ENCODE measurements around the gene SESN2. TPM values are rescaled to one million over a fixed set of nuclear protein-coding genes. Genes with fewer than 3 reads are reported as not detected.

The SESN2 gene
- total and polyA plus RNA-seq, 10 of the 15 experiments (the other 5 are each of a cell fraction or from before 2014, with no cell fraction given), result 1.5 to 40.9 (median 17.8) TPM

GRCh38 chr1:28272215-28272852 lies 13.0 kb downstream of the SESN2 start (continued):
- TF ChIP-seq, protein P1, sequence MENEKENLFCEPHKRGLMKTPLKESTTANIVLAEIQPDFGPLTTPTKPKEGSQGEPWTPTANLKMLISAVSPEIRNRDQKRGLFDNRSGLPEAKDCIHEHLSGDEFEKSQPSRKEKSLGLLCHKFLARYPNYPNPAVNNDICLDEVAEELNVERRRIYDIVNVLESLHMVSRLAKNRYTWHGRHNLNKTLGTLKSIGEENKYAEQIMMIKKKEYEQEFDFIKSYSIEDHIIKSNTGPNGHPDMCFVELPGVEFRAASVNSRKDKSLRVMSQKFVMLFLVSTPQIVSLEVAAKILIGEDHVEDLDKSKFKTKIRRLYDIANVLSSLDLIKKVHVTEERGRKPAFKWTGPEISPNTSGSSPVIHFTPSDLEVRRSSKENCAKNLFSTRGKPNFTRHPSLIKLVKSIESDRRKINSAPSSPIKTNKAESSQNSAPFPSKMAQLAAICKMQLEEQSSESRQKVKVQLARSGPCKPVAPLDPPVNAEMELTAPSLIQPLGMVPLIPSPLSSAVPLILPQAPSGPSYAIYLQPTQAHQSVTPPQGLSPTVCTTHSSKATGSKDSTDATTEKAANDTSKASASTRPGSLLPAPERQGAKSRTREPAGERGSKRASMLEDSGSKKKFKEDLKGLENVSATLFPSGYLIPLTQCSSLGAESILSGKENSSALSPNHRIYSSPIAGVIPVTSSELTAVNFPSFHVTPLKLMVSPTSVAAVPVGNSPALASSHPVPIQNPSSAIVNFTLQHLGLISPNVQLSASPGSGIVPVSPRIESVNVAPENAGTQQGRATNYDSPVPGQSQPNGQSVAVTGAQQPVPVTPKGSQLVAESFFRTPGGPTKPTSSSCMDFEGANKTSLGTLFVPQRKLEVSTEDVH (IDR thresholded peaks at IDR 0.05; ENCODE audit: low read depth, partially characterized antibody), result no peak
- TF ChIP-seq NR2C1 (IDR thresholded peaks at IDR 0.05), result no peak

DNA sequence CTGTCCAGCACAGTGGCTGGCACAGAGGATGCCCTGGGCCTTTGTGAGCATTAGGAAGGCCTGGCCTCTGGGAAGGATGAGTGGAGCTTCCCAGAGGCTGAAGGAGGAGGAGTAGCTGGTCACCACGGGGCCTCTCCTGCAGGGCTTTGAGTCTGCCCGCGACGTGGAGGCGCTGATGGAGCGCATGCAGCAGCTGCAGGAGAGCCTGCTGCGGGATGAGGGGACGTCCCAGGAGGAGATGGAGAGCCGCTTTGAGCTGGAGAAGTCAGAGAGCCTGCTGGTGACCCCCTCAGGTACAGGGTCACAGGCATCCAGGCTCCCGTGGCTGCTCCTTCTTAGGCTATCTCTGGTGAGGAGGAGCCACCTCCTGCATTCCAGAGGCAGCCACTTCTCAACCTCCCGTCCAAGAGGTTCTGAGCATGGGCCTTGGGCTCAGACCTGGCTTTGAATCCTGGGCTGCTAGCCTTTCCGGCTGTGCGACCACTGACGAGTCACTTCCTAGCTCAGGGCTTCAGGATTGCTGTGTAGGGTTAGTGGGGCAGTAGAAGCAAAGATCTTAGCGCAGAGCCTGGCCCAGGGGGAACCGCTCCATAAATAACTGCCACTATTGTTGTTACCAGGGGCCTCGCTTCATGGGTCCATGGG lies 14.0 kb downstream of the SESN2 start:
- RAD21 ChIA-PET (ENCODE audit: unreplicated experiment), result no interaction called here
- POLR2A ChIA-PET, result no interaction called here

More for the DNA sequence above, 14.0 kb downstream of the SESN2 start:
- no peaks in the 10 kb centered on the region; the same call in 1 of the 2 replicates for H3K79me2 ChIP-seq (ENCODE audit: control insufficient read depth, insufficient read depth, low read length)
- FAIRE-seq (no peak), DNase-seq (ENCODE audit: low read depth, low spot score) (no peak), ATAC-seq (no peak)
- BruUV-seq (replicated peaks), result no TSS peak
- H3K4me2 ChIP-seq (ENCODE audit: control insufficient read depth, insufficient read depth), result no peak overlapping the region
- 94% methylated on average over 16 of the region's 17 CpGs for WGBS (ENCODE audit: insufficient coverage, insufficient replicate concordance, low lambda C conversion rate, missing lambda C conversion rate)
- ChIA-PET CTCF (interaction anchor here (0.5 kb wide), 1 partner anchor 23 kb away, joined by 3 read pairs; no protein-coding TSS in a partner anchor), SMC1A (ENCODE audit: uncharacterized antibody, unreplicated experiment) (interaction anchor here (1.1 kb wide), 1 partner anchor 14 kb away, joined by 3 read pairs; no protein-coding TSS in a partner anchor)
- TF ChIP-seq SP1 (IDR thresholded peaks at IDR 0.05; ENCODE audit: low read depth, low read length) (no peak), SUZ12 (IDR thresholded peaks at IDR 0.05; ENCODE audit: unreplicated experiment) (no peak)
- H3K4me3 ChIP-seq, result no peak overlapping the region
- intact Hi-C loops (cut with micrococcal nuclease; ENCODE audit: unreplicated experiment) (no loop called here), in situ Hi-C loops (cut with MboI) (no loop called here)
- no peak overlapping the region for H3K27ac ChIP-seq (ENCODE audit: control insufficient read depth, insufficient read depth)
- H3K36me3 ChIP-seq (ENCODE audit: control insufficient read depth in 2 of 2, insufficient read depth in 2 of 2, low read length in 1 of 2), result peaks cover 11% of the 10 kb centered on the region in 2 experiments; a peak in 3 of 4 replicates
- H3K4me1 ChIP-seq (ENCODE audit: control insufficient read depth, insufficient read depth, low read length), result no peaks in the 10 kb centered on the region
- H3K9ac ChIP-seq (ENCODE audit: control insufficient read depth, insufficient read depth, low read length), result no peak overlapping the region
- no peaks in the 10 kb centered on the region for H3K27me3 ChIP-seq (replicated peaks in 1 of 2; ENCODE audit: control insufficient read depth in 2 of 2, insufficient read depth in 2 of 2, low read length in 1 of 2)
- no peak overlapping the region for H2AFZ ChIP-seq (ENCODE audit: control insufficient read depth, low read depth, low read length)
- no peaks in the 10 kb centered on the region for H3K9me3 ChIP-seq (replicated peaks; ENCODE audit: control insufficient read depth, insufficient read depth, low read length)
- H4K20me1 ChIP-seq (ENCODE audit: control insufficient read depth, insufficient read depth), result no peaks in the 10 kb centered on the region

Measured in GM12878 (cell line).